GM19324 (cell line): ENCODE data around the gene IGSF3.
A peak's percentile ranks its signal among the peaks of the same experiment; 100 is the strongest.

Experiments
- ATAC-seq: cut with Tn5 transposase; IDR thresholded peaks from one replicate; pipeline ENCODE4 v1.9.1; 2021; ENCODE audit warnings: mild to moderate bottlenecking, moderate library complexity; ENCODE audit not compliant: unreplicated experiment, low FRiP score

Gene IGSF3

GRCh38 chr1:116561563-116561962, 106.0 kb downstream of the IGSF3 start:
- ATAC-seq = no peak

GRCh38 chr1:116560704-116561490, 106.6 kb downstream of the IGSF3 start:
- no peak for ATAC-seq

DNA sequence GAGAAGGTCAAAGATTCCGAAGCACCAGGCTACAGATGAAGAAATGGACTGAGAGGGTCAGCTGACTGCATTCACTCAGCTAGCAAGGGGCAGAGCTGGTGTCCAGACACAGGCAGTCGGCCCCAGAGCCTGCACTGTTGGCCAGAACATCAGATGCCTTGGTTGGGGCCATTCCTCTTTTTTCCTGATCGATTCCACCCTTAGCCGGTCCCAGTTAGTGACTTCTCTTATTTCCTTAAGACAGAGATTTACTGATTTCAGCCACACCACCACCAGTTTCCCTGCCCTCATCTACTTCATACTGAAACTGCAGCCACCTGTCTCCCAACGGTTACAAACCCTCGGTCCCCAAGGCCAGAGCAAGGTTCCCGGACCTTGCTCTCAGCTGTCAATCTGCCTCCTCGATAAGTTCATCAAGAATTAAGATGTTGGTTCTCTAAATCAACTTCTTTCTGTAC, 108.2 kb downstream of the IGSF3 start:
- peak; percentile 37 for ATAC-seq

DNA sequence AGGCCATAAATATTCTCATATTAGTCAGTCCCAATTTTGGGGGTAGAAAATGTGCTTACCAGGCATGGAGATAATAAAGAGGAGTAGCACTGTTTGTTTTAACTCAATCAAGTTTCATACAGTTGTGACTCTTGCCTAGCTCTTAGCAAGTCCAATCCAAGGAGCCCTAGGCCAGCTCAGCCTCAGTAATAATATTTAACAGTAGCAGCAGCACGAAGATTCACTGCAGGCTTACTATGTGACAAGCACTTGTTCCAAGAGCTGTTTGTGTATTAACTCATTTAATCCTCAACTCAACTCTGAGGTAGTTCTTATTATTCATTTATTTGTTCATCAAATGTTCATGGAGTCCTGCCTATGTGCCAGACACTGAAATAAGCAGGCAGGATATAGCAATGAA, 109.0 kb downstream of the IGSF3 start:
- ATAC-seq = no peak

DNA sequence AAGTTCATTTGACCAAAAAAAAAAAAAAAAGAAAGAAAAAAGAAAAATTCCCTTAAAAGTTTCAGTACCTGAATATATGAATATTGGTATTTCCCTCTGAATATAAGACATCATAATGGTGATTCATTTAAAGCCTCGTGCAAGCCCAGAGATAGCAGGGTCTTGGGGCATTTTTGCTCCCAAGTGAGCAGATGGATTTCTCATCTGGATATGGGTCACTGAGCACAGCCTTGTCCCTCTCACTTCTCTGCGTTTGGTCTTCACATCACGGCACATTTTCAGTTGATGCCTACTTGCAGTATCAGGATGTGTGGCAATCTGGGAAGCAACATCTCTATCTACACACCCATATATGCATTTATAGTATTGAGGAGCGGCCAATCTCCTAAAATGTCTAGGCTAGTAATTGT, 109.4 kb downstream of the IGSF3 start:
- ATAC-seq = no peak

- ATAC-seq = no peak
These were observed 110.1 kb downstream of the IGSF3 start for GRCh38 chr1:116557323-116557878.

- ATAC-seq = peak; percentile 31
These were observed 111.1 kb downstream of the IGSF3 start for GRCh38 chr1:116556289-116557006.

- ATAC-seq = no peak
These were observed 112.6 kb downstream of the IGSF3 start for GRCh38 chr1:116554924-116555323.

GRCh38 chr1:116553386-116554115, 114.0 kb downstream of the IGSF3 start:
- no peak for ATAC-seq

DNA sequence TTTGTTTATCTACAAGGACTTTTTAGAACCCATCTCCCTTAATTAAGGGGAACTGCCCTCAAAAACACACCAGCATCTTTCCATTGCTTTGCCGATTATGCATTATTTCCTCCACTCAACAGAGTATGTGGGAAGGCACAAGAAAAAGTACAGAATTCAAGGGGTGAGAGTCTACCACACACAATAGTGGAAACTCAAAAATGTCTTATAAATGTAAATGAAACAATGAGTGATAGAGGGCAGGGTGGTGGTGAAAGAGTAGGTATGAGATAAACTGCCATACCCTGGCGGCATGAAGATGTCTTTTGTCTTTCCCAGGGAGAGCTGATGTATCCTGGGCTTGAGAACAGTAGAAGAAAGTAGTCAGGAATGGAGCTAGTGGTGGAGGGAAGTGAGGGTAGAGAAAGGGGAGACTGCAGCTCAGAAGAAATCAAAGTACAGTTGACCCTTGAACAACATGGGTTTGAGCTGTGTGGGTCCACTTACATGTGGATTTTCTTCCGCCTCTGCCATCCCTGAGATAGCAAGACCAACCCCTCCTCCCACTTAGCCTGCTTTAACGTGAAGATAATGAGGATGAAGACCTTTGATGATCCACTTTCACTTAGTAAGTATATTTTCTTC, 121.1 kb downstream of the IGSF3 start:
- no peak for ATAC-seq

- ATAC-seq = no peak
These were observed 122.2 kb downstream of the IGSF3 start for GRCh38 chr1:116545359-116545705.

DNA sequence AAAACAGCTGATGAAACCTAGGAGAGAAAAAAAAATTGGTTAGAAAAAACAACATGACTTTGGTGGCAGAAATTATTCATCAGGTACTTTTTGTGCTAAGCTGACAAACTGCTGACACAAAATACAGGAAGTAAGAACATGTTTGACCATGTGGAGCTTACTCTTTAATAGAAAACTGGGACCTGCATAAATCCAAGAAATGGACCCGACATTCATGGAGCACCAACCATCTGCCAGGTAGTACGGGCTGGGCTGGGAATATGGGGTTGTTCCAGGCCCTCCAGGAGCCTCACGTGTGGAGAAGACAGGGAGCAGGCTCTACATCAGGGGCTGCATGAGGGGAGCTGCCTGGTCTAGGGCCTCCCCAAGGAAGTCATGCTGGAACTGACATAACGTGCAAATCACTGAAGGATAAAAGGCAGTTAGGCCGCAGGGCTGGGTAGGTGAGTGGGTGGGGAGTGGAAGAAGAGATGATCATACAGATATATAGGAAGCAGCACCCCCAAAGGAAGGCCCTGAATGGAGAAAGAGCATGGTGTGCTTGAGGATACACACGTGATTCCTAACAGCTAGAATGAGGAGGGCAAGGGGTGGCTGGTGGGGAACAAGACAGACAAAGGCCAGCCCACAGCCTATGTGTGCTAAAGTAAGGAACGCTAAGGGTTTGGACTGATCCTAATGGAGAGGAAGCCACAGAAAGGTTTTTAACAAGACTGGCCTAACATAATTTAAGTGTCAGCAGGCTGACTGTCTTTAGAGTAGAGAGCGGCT, 122.8 kb downstream of the IGSF3 start:
- ATAC-seq = no peak

DNA sequence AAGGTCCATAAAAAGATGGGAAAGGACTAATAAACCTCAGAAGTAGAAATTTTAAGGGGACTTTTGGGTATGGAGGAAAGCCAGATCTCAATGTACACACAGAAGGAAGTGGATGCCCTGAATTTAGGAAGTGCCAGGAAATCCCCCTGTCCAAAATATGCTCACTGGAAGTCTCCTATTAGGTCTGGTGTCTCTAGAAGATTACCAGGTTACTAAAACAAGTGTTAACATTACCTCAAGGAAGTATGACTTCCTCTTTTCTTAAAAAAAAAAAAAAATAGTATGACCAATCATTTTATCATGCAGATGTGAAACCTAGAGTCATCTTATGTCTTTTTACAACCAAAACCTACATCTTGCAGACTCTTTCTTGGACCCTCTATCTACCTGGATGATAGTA, 127.4 kb downstream of the IGSF3 start:
- peak; percentile 42 for ATAC-seq

DNA sequence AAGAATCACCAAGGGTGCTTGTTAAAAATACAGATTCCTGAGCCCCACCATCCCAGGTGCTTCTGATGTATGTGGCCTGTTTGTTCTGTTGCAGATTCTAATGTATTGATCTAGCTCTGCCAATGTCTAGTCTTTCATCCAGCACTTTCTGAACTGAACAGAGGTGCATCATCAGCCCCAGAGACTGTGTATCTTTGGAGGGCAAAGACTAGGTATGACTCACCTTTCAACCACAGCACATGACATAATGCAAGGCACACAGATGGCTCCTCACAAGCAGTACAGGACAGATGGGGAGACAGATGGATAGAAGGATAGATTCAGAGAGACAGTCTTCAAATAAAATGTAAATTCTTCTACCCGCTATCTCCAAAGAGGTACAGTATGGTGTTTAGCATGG, 129.0 kb downstream of the IGSF3 start:
- ATAC-seq = no peak

DNA sequence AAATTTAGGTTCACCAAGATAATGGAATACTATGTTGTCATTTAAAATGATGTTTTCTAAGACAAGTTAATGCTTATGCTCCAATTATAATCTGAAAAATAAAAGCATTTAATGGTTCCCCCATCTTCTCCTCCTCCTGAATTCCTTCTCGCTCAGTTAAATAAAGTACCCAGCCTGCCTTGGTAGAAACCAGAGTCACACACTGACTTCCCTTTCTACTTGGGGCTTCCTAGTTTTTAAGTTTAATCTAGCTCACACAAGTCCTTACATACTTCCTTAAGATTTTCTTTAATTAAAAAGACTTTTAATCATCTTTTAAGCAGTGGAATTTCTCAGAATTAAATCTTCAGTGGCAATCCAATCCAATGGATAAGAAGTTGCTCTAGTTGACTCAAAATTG, 129.6 kb downstream of the IGSF3 start:
- no peak for ATAC-seq

DNA sequence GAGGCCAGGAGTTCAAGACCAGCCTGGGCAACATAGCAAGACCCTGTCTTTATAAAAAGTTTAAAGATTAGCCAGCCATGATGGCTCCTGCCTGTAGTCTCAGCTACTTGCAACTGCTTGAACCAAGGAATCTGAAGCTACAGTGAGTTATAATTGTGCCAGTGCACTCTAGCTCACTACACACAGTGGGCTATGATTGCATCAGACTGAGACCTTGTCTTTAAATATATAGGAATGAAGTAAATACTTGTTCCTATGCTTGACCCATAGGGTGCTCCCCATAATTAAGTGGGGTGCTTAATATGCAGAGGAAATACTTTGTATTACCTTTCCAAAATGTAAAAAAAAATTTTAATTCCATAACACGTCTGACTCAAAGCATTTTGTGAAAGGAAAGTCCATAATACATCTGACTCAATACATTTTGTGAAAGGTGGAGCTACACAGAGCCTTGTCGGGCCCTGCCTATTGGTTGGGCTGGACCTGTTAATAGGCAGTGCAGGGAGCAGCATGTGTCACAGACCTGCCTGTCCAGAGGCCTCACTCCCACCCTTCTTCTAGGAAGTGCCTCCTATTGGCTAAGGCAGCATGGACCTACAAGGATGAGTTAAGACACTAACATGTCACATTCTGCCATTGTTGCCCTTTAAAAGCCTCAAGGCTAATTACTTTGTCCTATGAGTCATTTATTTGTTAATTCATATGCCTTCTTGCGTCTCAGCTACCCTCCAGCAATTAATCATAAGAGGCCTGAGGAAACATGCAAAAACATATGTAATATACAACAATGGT, 130.3 kb downstream of the IGSF3 start:
- no peak for ATAC-seq

DNA sequence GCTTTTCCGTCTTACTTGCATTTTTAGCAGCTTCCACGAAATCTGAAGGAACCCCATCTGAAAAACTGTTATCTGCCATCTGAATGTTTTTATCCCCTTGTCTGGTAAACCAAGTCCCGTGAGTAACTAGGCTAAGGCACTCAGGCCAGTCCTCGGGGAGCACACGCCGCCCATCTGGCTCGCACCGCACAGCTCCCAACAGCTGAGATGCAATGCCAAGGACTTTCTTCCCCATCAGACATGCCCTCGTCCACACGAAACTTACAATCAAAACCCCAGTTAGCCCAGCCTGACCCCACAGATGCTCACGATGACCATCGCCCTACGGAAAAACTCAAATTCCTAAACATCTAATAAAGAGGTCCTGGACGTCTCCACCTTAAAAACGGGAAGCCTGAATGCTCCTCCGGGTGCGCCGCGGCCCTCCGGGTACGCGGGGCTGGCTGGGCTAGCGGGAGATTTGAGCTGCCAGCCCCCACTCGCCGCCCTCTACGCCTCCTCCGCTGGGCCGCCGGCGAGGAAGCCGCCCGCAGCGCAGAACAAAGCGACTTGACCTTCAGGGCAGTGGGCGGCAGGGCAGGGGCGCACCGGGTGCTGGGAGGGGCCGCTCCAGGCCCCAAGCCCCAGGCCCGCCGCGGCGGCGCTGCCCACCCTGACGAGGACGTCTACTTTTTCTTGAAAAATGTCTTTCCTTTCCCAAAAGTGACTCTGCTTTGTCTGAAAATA, 133.4 kb downstream of the IGSF3 start:
- no peak for ATAC-seq

DNA sequence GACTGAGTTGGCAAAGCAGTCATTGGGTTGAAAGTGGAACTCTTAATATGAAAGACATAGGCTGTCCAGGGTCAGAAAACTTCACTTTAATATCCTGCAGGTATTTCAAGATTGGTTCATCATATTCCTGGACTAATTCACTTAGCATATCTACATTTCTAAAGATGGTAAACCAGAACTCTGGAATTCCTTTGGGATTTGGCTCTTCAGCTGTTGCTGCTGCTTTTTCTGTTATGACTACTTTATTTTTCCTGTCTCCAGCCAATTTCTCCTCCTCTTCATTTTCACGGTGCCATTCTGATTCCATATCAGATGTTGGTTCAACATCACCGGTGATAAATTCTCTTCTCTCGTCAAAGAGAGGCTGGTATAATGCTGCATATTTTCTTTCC, 134.1 kb downstream of the IGSF3 start:
- ATAC-seq = no peak
